ENCODE measurements around the gene RTN4.
A peak's percentile ranks its signal among the peaks of the same experiment; 100 is the strongest.

RTN4 gene

GRCh38 chr2:55050100-55050994 lies at the start of gene RTN4:
RTN4 (minus strand) TSS chr2:55050451; CDS start chr2:55050300, 151 bp downstream.
- DNase-seq (ENCODE audit: extremely low read depth, insufficient read length): peak; percentile 99
- TF ChIP-seq CTCF (IDR thresholded peaks at IDR 0.05; ENCODE audit: insufficient read depth, low read length, poor library complexity, severe bottlenecking): peak; percentile 18

GRCh38 chr2:55099493-55099877 lies 49.2 kb upstream of the RTN4 start:
- Histone ChIP-seq H3K4me3 (replicated peaks; ENCODE audit: low read depth, low read length) (no peak overlapping the region), H3K27me3 (replicated peaks; ENCODE audit: control insufficient read depth, insufficient read depth, low read length) (no peaks in the 10 kb centered on the region), H3K36me3 (ENCODE audit: control insufficient read depth, insufficient read depth, low read length) (no peaks in the 10 kb centered on the region)
- no peak for DNase-seq (ENCODE audit: extremely low read depth, insufficient read length)
- TF ChIP-seq CTCF (IDR thresholded peaks at IDR 0.05; ENCODE audit: insufficient read depth, low read length, poor library complexity, severe bottlenecking): no peak

More at GRCh38 chr2:55050100-55050994, at the start of gene RTN4:
- H3K36me3 ChIP-seq (ENCODE audit: control insufficient read depth, insufficient read depth, low read length): no peaks in the 10 kb centered on the region
- H3K4me3 ChIP-seq (replicated peaks; ENCODE audit: low read depth, low read length): peak within 1 kb of the TSS; percentile 74
- no peaks in the 10 kb centered on the region for H3K27me3 ChIP-seq (replicated peaks; ENCODE audit: control insufficient read depth, insufficient read depth, low read length)

- Histone ChIP-seq H3K27me3 (replicated peaks; ENCODE audit: control insufficient read depth, insufficient read depth, low read length) (no peaks in the 10 kb centered on the region), H3K4me3 (replicated peaks; ENCODE audit: low read depth, low read length) (no peak overlapping the region), H3K36me3 (ENCODE audit: control insufficient read depth, insufficient read depth, low read length) (no peaks in the 10 kb centered on the region)
- no peak for DNase-seq (ENCODE audit: extremely low read depth, insufficient read length)
- TF ChIP-seq CTCF (IDR thresholded peaks at IDR 0.05; ENCODE audit: insufficient read depth, low read length, poor library complexity, severe bottlenecking): no peak
Measured at GRCh38 chr2:55097461-55098410, 47.5 kb upstream of the RTN4 start.

GRCh38 chr2:55097082-55097460 lies 46.8 kb upstream of the RTN4 start:
- Histone ChIP-seq H3K4me3 (replicated peaks; ENCODE audit: low read depth, low read length) (no peak overlapping the region), H3K27me3 (replicated peaks; ENCODE audit: control insufficient read depth, insufficient read depth, low read length) (no peaks in the 10 kb centered on the region), H3K36me3 (ENCODE audit: control insufficient read depth, insufficient read depth, low read length) (no peaks in the 10 kb centered on the region)
- TF ChIP-seq CTCF (IDR thresholded peaks at IDR 0.05; ENCODE audit: insufficient read depth, low read length, poor library complexity, severe bottlenecking): no peak
- DNase-seq (ENCODE audit: extremely low read depth, insufficient read length): no peak

GRCh38 chr2:55096586-55096985 lies 46.3 kb upstream of the RTN4 start:
- TF ChIP-seq CTCF (IDR thresholded peaks at IDR 0.05; ENCODE audit: insufficient read depth, low read length, poor library complexity, severe bottlenecking): no peak
- no peak for DNase-seq (ENCODE audit: extremely low read depth, insufficient read length)
- Histone ChIP-seq H3K27me3 (replicated peaks; ENCODE audit: control insufficient read depth, insufficient read depth, low read length) (no peaks in the 10 kb centered on the region), H3K36me3 (ENCODE audit: control insufficient read depth, insufficient read depth, low read length) (no peaks in the 10 kb centered on the region), H3K4me3 (replicated peaks; ENCODE audit: low read depth, low read length) (no peak overlapping the region)

All from GM06990 (cell line).